GM19025 (cell line): ENCODE data around the gene DNAH7.
A peak's percentile ranks its signal among the peaks of the same experiment; 100 is the strongest.
"Not testable (repeated sequence)": the region's sequence is repeated elsewhere in the genome, so short reads cannot be mapped to it uniquely, and the experiment has no call there.

Experiments used
- ATAC-seq: cut with Tn5 transposase; IDR thresholded peaks from one replicate; pipeline ENCODE4 v1.9.1; 2021; ENCODE audit warnings: mild to moderate bottlenecking, low read depth, moderate library complexity; ENCODE audit not compliant: unreplicated experiment

DNAH7 gene

GRCh38 chr2:196068271-196069209 lies at the start of gene DNAH7:
Gene DNAH7, minus strand, starts transcription at chr2:196068837. Its CDS starts 126 bp downstream, at chr2:196068711.
- ATAC-seq = peak; percentile 99

GRCh38 chr2:196117214-196117705 lies 48.6 kb upstream of the DNAH7 start:
- no peak for ATAC-seq

GRCh38 chr2:196113061-196113974 lies 44.7 kb upstream of the DNAH7 start:
- ATAC-seq = no peak

GRCh38 chr2:196112418-196113034 lies 43.9 kb upstream of the DNAH7 start:
- no peak for ATAC-seq

GRCh38 chr2:196108604-196109003 lies 40.0 kb upstream of the DNAH7 start:
- no peak for ATAC-seq

- no peak for ATAC-seq
Observed at GRCh38 chr2:196105951-196106350, 37.3 kb upstream of the DNAH7 start.

GRCh38 chr2:196104066-196104465 lies 35.4 kb upstream of the DNAH7 start:
- no peak for ATAC-seq

- no peak for ATAC-seq
Observed at GRCh38 chr2:196103626-196104025, 35.0 kb upstream of the DNAH7 start.

GRCh38 chr2:196101325-196101991 lies 32.8 kb upstream of the DNAH7 start:
- peak; percentile 95 for ATAC-seq

GRCh38 chr2:196099916-196100315 lies 31.3 kb upstream of the DNAH7 start:
- no peak for ATAC-seq

GRCh38 chr2:196097864-196098660 lies 29.4 kb upstream of the DNAH7 start:
- no peak for ATAC-seq

GRCh38 chr2:196096982-196097745 lies 28.5 kb upstream of the DNAH7 start:
- ATAC-seq = no peak

GRCh38 chr2:196096264-196096663 lies 27.6 kb upstream of the DNAH7 start:
- no peak for ATAC-seq

GRCh38 chr2:196089448-196089847 lies 20.8 kb upstream of the DNAH7 start:
- ATAC-seq = not testable (repeated sequence)

GRCh38 chr2:196088203-196088602 lies 19.6 kb upstream of the DNAH7 start:
- no peak for ATAC-seq

- ATAC-seq = peak; percentile 57
Observed at GRCh38 chr2:196086517-196087368, 18.1 kb upstream of the DNAH7 start.

GRCh38 chr2:196083601-196084000 lies 15.0 kb upstream of the DNAH7 start:
- ATAC-seq = no peak

GRCh38 chr2:196080526-196080925 lies 11.9 kb upstream of the DNAH7 start:
- no peak for ATAC-seq
